Prostate gland (tissue), 2 donors: ENCODE data around the gene CRYBA2. TPM values are rescaled to one million over a fixed set of nuclear protein-coding genes. Genes with fewer than 3 reads are reported as not detected.

Experiments
- DNase-seq: peaks from one replicate; pipeline ENCODE4 v3.0.0-alpha.2; 2019; ENCODE audit warnings: low spot score
- H3K27ac ChIP-seq, 2 donors: fragments of 200-600 bp; sonication (generic); 2 replicates each; pipeline ENCODE4 v1.5.1; 2017 to 2019
- H3K27me3 ChIP-seq: fragments of 200-600 bp; sonication (generic); replicated peaks from 2 replicates; pipeline ENCODE4 v1.5.1; 2019; ENCODE audit not compliant: insufficient read depth
- H3K36me3 ChIP-seq, 2 donors: fragments of 200-600 bp; sonication (generic); 1 replicate in 1 of 2; 2 replicates in 1 of 2; pipeline versions ENCODE4 v1.5.1 to v1.8.1; 2017 to 2019
- H3K4me1 ChIP-seq: fragments of 200-600 bp; sonication (generic); replicated peaks from 2 replicates; pipeline ENCODE4 v1.5.1; 2019
- H3K4me3 ChIP-seq, 2 donors: fragments of 200-600 bp; sonication (generic); 2 replicates each; pipeline ENCODE4 v1.5.1; 2017 to 2019
- H3K9me3 ChIP-seq: fragments of 200-600 bp; sonication (generic); 2 replicates; pipeline ENCODE4 v1.5.1; 2017
- POLR2A ChIP-seq: fragments of 450-650 bp; IDR thresholded peaks from one replicate; pipeline ENCODE4 v1.6.1; 2016; ENCODE audit warnings: antibody characterized with exemption, mild to moderate bottlenecking
- POLR2AphosphoS5 ChIP-seq: sonication (generic); formaldehyde crosslinking; IDR thresholded peaks from one replicate; pipeline ENCODE4 v1.6.1; 2017; ENCODE audit warnings: antibody characterized with exemption
- WGBS: methylation state at CpG from one replicate; pipeline ENCODE4 v1.1.5; 2018; 5-methylcytosine and 5-hydroxymethylcytosine counted together
- intact Hi-C: fragments of 100-400 bp; cut with DNase I; formaldehyde crosslinking; loops from one replicate; pipeline ENCODE4 v1.14.2; 2022
- microRNA counts, 2 donors: library from miRNA; unstranded; fragments of <30 nt; microRNA quantifications; one replicate each; lab custom pipeline; 2016 to 2017
- microRNA-seq: library from miRNA; unstranded; fragments of <30 nt; microRNA quantifications from one replicate; pipeline ENCODE4, GENCODE V29; 2016
- small RNA-seq, 2 donors: library from RNA; depleted of rRNA; stranded (forward); fragments of <200 nt; gene quantifications; one replicate each; pipeline ENCODE3, GENCODE V24; 2016
- total RNA-seq, 2 donors: library from RNA; depleted of rRNA; stranded (reverse); fragments of >200 nt; gene quantifications; one replicate each; pipeline ENCODE4 v1.1.0, GENCODE V29; 2016
- TF ChIP-seq, protein P1 (sequence below), 4 experiments: fragments of 200-600 bp in 2 of 4; fragments of 450-650 bp in 2 of 4; sonication (generic) in 2 of 4; IDR thresholded peaks; 1 replicate in 3 of 4; 2 replicates in 1 of 4; pipeline ENCODE4 v1.5.1; 2016 to 2019; ENCODE audit warnings: antibody characterized with exemption in 4 of 4, mild to moderate bottlenecking in 2 of 4, moderate library complexity in 2 of 4

CRYBA2 gene
- total RNA-seq, 2 donors from 2014 or later: 3.0 TPM; not detected in 1

DNA sequence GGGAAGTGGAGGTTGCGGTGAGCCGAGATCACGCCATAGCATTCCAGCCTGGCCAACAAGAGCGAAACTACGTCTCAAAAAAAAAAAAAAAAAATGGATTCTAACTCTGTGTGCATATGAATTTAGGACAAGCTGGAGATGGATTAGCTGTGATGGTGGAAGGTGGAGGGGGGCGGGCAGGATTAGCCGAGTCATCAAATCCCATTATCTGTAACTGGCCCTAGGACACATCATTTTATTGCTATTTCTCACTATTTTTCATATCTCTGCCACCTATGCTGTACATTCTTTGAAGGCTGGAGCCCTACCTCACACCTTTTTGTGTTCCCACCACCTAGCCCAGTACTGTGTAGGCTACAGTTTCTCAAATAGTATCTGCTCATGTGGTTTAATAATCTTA lies 41.1 kb downstream of the CRYBA2 start:
- no peak for DNase-seq
- Histone ChIP-seq H3K9me3 (no peaks in the 10 kb centered on the region), H3K4me1 (no peaks in the 10 kb centered on the region), H3K36me3 (no peaks in the 10 kb centered on the region), H3K4me3 (no peak overlapping the region), H3K27me3 (no peaks in the 10 kb centered on the region), H3K27ac (no peak overlapping the region)
- WGBS: 99% methylated on average over 7 of the region's 7 CpGs
- TF ChIP-seq POLR2A (no peak), POLR2AphosphoS5 (no peak)
- TF ChIP-seq, protein P1, sequence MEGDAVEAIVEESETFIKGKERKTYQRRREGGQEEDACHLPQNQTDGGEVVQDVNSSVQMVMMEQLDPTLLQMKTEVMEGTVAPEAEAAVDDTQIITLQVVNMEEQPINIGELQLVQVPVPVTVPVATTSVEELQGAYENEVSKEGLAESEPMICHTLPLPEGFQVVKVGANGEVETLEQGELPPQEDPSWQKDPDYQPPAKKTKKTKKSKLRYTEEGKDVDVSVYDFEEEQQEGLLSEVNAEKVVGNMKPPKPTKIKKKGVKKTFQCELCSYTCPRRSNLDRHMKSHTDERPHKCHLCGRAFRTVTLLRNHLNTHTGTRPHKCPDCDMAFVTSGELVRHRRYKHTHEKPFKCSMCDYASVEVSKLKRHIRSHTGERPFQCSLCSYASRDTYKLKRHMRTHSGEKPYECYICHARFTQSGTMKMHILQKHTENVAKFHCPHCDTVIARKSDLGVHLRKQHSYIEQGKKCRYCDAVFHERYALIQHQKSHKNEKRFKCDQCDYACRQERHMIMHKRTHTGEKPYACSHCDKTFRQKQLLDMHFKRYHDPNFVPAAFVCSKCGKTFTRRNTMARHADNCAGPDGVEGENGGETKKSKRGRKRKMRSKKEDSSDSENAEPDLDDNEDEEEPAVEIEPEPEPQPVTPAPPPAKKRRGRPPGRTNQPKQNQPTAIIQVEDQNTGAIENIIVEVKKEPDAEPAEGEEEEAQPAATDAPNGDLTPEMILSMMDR (IDR thresholded peaks at IDR 0.05): no peak
- intact Hi-C loops: no loop called here

DNA sequence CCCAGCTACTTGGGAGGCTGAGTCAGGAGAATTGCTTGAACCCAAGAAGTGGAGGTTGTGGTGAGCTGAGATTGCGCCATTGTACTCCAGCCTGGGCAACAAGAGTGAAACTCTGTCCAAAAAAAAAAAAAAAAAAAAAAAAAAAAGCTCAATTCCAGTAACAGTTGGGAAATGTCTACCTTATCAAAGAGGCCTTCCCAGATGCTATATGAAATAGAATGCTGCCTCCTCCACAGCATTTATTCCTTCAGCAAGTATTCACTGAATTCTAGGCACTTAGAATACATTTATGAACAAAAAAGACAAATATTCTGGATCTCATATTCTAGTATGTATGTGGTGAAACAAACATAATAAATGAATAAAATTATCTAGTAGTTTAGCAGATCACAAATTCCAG lies 46.6 kb downstream of the CRYBA2 start:
- Histone ChIP-seq H3K27ac (no peak overlapping the region), H3K4me3 (no peak overlapping the region), H3K9me3 (no peaks in the 10 kb centered on the region), H3K4me1 (no peaks in the 10 kb centered on the region), H3K36me3 (no peaks in the 10 kb centered on the region), H3K27me3 (no peaks in the 10 kb centered on the region)
- TF ChIP-seq POLR2A: no peak
- TF ChIP-seq POLR2AphosphoS5: no peak
- TF ChIP-seq, protein P1 (IDR thresholded peaks at IDR 0.05): no peak
- intact Hi-C loops: no loop called here
- DNase-seq: no peak
- 88% methylated on average over 1 of the region's 1 CpG for whole genome bisulfite sequencing

DNA sequence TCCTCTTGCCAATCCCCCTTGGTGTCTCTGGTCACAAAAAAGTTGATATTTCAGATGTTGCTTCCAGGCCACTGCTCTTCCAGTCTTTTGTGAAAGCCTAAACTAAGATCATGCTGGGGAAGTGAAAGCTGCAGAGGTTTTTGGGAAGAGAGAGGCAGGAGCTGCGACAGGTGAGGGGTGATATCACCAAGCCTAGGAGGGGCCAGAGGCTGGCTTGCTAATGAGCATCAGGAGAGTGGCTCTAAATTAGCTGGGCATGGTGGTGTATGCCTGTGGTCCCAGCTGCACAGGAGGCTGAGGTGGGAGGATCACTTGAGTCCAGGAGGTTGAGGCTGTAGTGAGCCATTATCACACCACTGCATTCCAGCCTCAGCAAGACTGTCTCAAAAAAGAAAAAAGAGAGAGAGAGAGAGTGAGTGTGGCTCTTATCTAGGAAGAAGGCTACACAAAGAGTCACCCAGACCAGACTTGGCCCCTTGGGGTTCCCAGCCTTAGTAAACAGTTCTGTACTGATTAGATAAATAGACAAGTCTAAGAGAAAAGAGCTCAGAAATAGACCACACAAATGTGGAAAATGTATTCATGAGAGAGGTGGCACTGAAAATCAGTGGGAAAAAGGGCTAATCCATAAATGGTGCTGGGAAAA lies 48.3 kb downstream of the CRYBA2 start:
- intact Hi-C loops: no loop called here
- DNase-seq: no peak
- 72% methylated on average over 1 of the region's 1 CpG for WGBS
- TF ChIP-seq POLR2AphosphoS5: no peak
- TF ChIP-seq, protein P1 (IDR thresholded peaks at IDR 0.05): no peak
- no peak for TF ChIP-seq POLR2A
- H3K9me3 ChIP-seq: no peaks in the 10 kb centered on the region
- H3K4me3 ChIP-seq: no peak overlapping the region
- no peaks in the 10 kb centered on the region for H3K27me3 ChIP-seq
- no peaks in the 10 kb centered on the region for H3K36me3 ChIP-seq
- H3K4me1 ChIP-seq: no peaks in the 10 kb centered on the region
- no peak overlapping the region for H3K27ac ChIP-seq

MicroRNA genes within 50 kb of the gene (microRNA counts, 767-probe panel; counts per million panel counts)
- 3,649 to 4,302 counts per million in 2 donors for microRNA hsa-miR-375 (lab: Ali Mortazavi, UCI)

Small RNA genes within 50 kb of the gene (microRNA-seq; reads per million reads assigned to microRNA genes)
- gene MIR375: 70,517 reads per million, percentile 99 among the genes with 10 or more reads in this experiment

Small RNA genes within 50 kb of the gene (small RNA-seq; reads per million reads assigned to genes)
- 6,092 to 22,008 reads per million in 2 donors for gene MIR375

Other genes with a start within 250 kb of the CRYBA2 start
- gene CYP27A1, start 211.3 kb downstream of the CRYBA2 start, total RNA-seq: 10 to 100 TPM; 97.7 to 98.3 TPM
- under 1 TPM in 1 of 2 donors, not detected in 1; 0.14 TPM for gene PRKAG3, start 161.6 kb downstream of the CRYBA2 start, total RNA-seq
- gene WNT6, start 133.6 kb downstream of the CRYBA2 start, total RNA-seq: 10 to 100 TPM in 1 of 2 donors, 1 to 10 TPM in 1; 8.0 to 56.5 TPM
- gene WNT10A, start 112.6 kb downstream of the CRYBA2 start, total RNA-seq: 1 to 10 TPM; 3.6 to 4.3 TPM
- gene CDK5R2, start 33.8 kb downstream of the CRYBA2 start, total RNA-seq: not detected
- 10 to 100 TPM in 1 of 2 donors, 1 to 10 TPM in 1; 1.8 to 25.9 TPM for gene FEV, start 8.2 kb downstream of the CRYBA2 start, total RNA-seq
- 1 to 10 TPM in 1 of 2 donors, not detected in 1; 4.4 TPM for gene CFAP65, start 48.1 kb upstream of the CRYBA2 start, total RNA-seq
- 1 to 10 TPM; 3.2 to 9.6 TPM for gene IHH, start 67.5 kb upstream of the CRYBA2 start, total RNA-seq
- gene NHEJ1, start 167.4 kb upstream of the CRYBA2 start, total RNA-seq: 10 to 100 TPM; 15.2 to 16.9 TPM
- gene SLC23A3, start 176.6 kb upstream of the CRYBA2 start, total RNA-seq: 1 to 10 TPM; 2.3 to 2.9 TPM
- 10 to 100 TPM; 53.6 to 60.1 TPM for gene CNPPD1, start 183.5 kb upstream of the CRYBA2 start, total RNA-seq
- 100 to 1,000 TPM in 1 of 2 donors, 10 to 100 TPM in 1; 84.4 to 142 TPM for gene RETREG2, start 184.9 kb upstream of the CRYBA2 start, total RNA-seq
- 10 to 100 TPM; 49.0 to 57.2 TPM for gene ZFAND2B, start 213.4 kb upstream of the CRYBA2 start, total RNA-seq
- gene ABCB6, start 225.5 kb upstream of the CRYBA2 start, total RNA-seq: 10 to 100 TPM; 31.9 to 32.1 TPM
- 10 to 100 TPM; 38.8 to 78.8 TPM for gene ATG9A, start 236.2 kb upstream of the CRYBA2 start, total RNA-seq
- 10 to 100 TPM; 64.4 to 85.7 TPM for gene ANKZF1, start 236.4 kb upstream of the CRYBA2 start, total RNA-seq